GM06990 (cell line): ENCODE measurements around the gene NSMCE3.
"Not testable (repeated sequence)": the region's sequence is repeated elsewhere in the genome, so short reads cannot be mapped to it uniquely, and the experiment has no call there.

Experiments used
- DNase-seq: peaks from one replicate; pipeline ENCODE4 v3.0.0-alpha.2; 2011; ENCODE audit not compliant: insufficient read length; ENCODE audit errors: extremely low read depth
- H3K27me3 ChIP-seq: replicated peaks from 2 replicates; pipeline ENCODE4 v1.6.0; 2011; ENCODE audit warnings: low read length; ENCODE audit not compliant: control insufficient read depth, insufficient read depth
- H3K36me3 ChIP-seq: 2 replicates; pipeline ENCODE4 v1.5.1; 2011; ENCODE audit warnings: low read length; ENCODE audit not compliant: control insufficient read depth, insufficient read depth
- H3K4me3 ChIP-seq: replicated peaks from 2 replicates; pipeline ENCODE4 v1.5.1; 2011; ENCODE audit warnings: low read depth, mild to moderate bottlenecking, control low read depth, low read length
- CTCF ChIP-seq: IDR thresholded peaks from 2 replicates; pipeline ENCODE4 v1.5.1; 2011; ENCODE audit warnings: low read length, control low read depth, mild to moderate bottlenecking, inconsistent platforms; ENCODE audit not compliant: insufficient read depth, poor library complexity, severe bottlenecking

NSMCE3 gene

GRCh38 chr15:29225534-29226234 is 43.9 kb downstream of the NSMCE3 start:
- Histone ChIP-seq H3K27me3 (no peaks in the 10 kb centered on the region), H3K4me3 (no peak overlapping the region), H3K36me3 (no peaks in the 10 kb centered on the region)
- DNase-seq = no peak
- no peak for TF ChIP-seq CTCF

GRCh38 chr15:29224987-29225363 is 44.6 kb downstream of the NSMCE3 start:
- not testable (repeated sequence) for H3K4me3 ChIP-seq, H3K27me3 ChIP-seq, H3K36me3 ChIP-seq, DNase-seq

- DNase-seq, H3K27me3 ChIP-seq, H3K36me3 ChIP-seq, H3K4me3 ChIP-seq: not testable (repeated sequence)
These were observed 45.2 kb downstream of the NSMCE3 start for GRCh38 chr15:29224235-29224986.

GRCh38 chr15:29223640-29224039 is 46.0 kb downstream of the NSMCE3 start:
- Histone ChIP-seq H3K36me3 (no peaks in the 10 kb centered on the region), H3K27me3 (no peaks in the 10 kb centered on the region), H3K4me3 (no peak overlapping the region)
- no peak for DNase-seq
- TF ChIP-seq CTCF = no peak

GRCh38 chr15:29222129-29222853 is 47.3 kb downstream of the NSMCE3 start:
- DNase-seq = no peak
- Histone ChIP-seq H3K27me3 (no peaks in the 10 kb centered on the region), H3K4me3 (no peak overlapping the region), H3K36me3 (no peaks in the 10 kb centered on the region)
- no peak for TF ChIP-seq CTCF

- Histone ChIP-seq H3K36me3 (no peaks in the 10 kb centered on the region), H3K4me3 (no peak overlapping the region), H3K27me3 (no peaks in the 10 kb centered on the region)
- TF ChIP-seq CTCF = no peak
- no peak for DNase-seq
These were observed 48.8 kb downstream of the NSMCE3 start for GRCh38 chr15:29220852-29221251.
